HCEC 1CT (cell line): ENCODE data around the gene RITA1.

ENCODE experiments used
- DNase-seq: peaks from one replicate; pipeline ENCODE4 v3.0.0-alpha.2; 2017

The RITA1 gene

GRCh38 chr12:113232089-113232839 lies 46.7 kb downstream of the RITA1 start:
- no peak for DNase-seq

DNA sequence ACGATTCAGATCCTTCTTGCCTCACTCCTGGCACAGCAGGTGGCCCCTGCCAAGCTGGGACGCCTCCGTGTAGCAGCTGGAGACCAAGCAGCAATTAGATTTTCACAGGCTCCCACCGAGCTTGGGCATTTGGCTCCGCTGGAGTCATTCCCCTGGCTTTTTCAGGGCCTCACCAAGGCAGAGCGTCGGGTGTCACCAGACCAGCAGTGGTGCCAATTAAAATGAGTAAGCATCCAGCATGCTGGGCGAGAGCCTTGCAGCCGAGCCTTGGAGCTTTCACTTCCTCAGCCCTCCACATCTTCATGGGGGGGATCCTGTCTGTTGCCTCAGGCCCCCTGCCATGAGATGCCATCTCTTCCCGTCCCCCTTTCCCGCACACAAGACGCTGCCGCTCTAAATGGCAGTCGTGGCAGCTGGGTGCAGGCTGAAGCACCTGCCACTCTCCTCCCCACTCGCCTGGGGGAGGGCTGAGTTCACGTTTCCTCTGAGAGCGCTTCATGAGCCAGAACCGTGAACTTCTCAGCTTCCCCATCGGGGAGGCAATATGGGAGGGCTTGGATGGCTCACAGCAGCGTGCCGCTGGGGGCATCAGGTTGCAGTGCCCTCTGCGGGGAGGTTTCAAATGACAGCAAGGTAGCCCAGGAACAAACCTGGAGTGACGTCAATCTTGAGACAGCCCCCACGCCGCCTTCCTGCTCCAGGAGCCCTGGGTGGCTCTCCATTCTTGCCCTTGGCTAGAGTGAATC lies 47.5 kb downstream of the RITA1 start:
- DNase-seq: no peak

DNA sequence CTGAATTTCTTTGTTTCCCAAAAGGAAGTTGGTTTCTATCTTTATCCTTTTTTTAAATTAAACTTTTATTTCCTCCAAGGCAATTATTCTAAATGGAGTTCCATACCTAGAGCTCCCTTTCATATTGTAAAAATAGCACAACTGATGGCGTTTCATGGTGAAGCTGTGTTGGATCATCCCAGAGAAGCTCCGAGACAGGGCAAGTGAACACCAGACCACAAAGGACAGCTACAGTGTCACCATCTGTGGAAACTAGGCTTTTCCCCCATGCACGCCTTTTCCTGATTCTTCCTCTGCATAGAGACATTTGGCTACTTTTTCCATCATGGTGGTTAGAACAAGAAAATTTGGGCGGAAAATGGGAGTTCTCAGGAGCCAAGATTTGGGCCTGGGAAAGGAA lies 48.4 kb downstream of the RITA1 start:
- DNase-seq: no peak

GRCh38 chr12:113234483-113234882 lies 49.0 kb downstream of the RITA1 start:
- DNase-seq: no peak

GRCh38 chr12:113235976-113236375 lies 50.5 kb downstream of the RITA1 start:
- no peak for DNase-seq

- no peak for DNase-seq
Measured at GRCh38 chr12:113236539-113237399, 51.2 kb downstream of the RITA1 start.

DNA sequence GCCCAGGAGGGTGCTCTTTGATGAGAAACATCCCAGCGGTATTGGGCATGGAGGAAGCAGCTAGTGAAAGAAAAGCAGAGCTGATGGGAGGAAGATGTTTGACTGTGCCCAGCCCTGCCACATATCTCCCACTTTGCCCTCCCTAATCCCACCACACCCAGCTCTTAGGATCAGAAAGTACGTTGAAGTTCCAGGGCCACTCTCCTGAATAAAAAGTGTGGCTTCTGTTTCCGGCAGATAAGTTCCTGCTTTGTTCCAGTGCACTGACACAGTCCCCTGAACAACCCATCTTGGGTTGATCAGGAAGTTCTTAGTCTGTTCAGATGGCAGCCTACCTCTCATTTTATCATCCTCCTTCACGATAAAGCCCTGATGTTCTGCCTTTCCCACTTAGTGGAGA lies 52.2 kb downstream of the RITA1 start:
- no peak for DNase-seq

GRCh38 chr12:113238309-113238708 lies 52.8 kb downstream of the RITA1 start:
- DNase-seq: no peak

DNA sequence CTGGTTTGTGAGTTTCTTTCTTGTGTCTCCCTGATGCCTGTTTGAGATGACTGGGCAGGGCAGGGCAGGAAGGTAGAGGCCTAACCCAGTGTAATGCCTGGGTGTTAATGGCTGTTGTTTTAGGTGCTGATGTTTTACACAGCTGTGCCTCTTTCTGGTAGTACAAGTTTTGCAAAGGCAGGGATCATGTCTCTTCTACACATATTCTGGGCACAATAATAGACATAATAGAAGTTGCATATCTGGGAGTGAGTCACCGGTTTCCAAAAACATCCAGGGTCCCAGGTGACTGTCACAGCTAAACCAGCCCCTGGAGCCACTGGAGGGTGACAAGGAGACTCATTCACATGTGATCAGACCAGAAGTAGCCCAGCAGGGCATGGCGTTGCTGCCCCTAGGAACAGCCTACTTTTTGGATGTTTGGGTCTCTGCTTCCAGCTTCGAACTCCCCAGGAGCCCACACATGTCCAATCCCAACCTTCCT lies 53.8 kb downstream of the RITA1 start:
- DNase-seq: no peak

GRCh38 chr12:113239811-113240331 lies 54.4 kb downstream of the RITA1 start:
- no peak for DNase-seq

DNA sequence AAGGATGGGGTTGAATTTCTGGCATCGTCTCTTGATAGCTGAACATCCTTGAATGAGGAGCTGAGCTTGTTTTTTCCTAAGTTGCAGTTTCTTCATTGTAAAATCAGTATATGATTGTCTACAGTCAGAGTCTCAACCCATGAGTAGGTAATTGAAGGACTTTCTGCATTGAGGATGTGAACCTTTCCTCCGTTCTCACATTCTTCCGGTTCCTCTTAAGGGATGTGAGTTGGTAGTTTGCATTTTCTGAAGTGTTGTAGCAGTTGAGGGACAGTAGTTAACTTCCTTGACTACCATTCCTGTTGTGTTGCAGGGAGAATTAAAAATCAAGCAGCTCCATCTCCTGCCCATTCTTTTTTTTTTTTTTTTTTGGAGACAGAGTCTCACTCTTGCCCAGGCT lies 54.9 kb downstream of the RITA1 start:
- DNase-seq: no peak

DNA sequence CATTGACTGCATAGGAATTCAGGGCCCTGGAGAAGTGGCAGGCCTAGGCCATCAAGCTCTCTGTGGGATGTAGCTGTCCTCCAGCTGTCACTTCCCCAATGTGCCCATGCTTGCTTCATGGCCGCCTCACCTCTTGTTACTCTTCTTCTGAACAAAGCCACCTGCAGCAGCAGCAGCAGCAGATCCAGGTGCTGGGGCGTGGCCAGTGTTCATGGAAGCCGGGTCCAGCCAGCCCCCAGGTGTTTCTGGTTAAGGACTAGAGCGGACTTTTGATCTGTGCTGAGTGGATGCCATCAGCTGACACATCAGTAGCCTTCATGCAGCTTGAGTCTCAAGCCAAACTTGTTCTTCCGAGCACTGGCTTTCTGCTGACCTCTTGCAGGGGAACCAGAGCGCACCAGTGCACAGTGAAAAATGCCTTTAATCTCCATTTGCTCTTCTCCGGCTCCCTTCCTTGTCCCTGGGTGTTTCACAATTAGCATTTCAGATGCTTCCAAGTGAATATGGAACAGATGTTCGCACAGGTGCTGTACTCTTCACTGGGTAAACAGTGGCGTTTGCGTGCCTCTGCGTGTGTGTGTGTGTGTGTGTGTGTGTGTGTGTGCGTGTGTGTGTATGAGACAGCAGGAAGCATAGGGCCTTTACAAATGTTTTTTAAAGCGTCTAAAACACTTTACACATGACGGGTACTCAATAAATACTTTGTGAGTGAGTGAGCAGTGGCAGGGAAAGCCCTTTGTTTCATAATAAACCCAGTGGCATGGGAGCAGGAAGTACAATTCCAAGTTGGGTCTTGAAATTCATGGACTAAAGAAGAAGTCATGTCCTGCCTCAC lies 55.9 kb downstream of the RITA1 start:
- DNase-seq: peak; percentile 93
